Adrenal gland (tissue), 5 donors: ENCODE data around the gene SPRR1B.

Experiments used
- POLR2A ChIP-seq, 2 donors: fragments of 450-650 bp; IDR thresholded peaks; one replicate each; pipeline ENCODE4 v1.6.1; 2017; ENCODE audit warnings: antibody characterized with exemption in 2 of 2, mild to moderate bottlenecking in 2 of 2, moderate library complexity in 1 of 2
- TF ChIP-seq, protein P1 (sequence below), 6 experiments: fragments of 450-650 bp in 4 of 6; fragments of 200-600 bp in 2 of 6; sonication (generic) in 1 of 6; IDR thresholded peaks; 1 replicate in 5 of 6; 2 replicates in 1 of 6; pipeline versions ENCODE4 v1.5.1 to v1.8.0; 2016 to 2021; ENCODE audit warnings: antibody characterized with exemption in 6 of 6, mild to moderate bottlenecking in 2 of 6, moderate library complexity in 1 of 6
- donor health status: DM: no; HTN: no; CAD: no.

DNA sequence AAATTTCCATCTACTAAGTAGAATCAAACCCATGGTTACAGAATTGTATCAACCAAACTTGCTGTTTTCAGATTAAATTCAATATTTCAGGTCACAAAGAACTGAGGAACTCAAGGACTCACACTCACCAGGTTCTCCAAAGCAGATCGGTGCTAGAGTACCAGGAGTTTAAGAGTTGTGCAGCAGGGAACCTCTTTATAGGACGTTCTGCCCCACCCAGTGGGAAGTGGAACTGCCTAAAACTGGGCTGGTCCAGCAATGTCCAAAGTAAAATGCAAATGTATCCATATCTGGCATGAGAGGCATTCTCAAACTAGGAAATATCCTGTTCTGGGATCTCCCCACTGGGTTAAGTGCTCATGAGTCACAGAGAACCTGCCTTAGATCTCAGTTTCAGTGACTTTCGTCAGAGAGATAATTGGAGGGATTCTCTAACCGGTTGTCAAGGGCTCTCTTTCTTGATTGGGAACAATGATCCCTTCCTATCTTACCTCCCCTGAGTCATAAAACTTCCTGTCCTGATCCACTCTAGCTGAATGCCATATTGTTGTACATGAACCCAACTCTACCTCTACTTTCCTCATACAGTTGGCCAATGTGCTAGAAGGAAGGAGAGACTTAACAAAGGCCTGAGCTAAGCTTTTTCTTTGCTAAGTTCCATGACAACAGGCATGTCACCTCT lies 10.1 kb downstream of the SPRR1B start, which contains the start of gene SPRR2D:
- no peak for TF ChIP-seq POLR2A (IDR thresholded peaks at IDR 0.05)
- TF ChIP-seq, protein P1, sequence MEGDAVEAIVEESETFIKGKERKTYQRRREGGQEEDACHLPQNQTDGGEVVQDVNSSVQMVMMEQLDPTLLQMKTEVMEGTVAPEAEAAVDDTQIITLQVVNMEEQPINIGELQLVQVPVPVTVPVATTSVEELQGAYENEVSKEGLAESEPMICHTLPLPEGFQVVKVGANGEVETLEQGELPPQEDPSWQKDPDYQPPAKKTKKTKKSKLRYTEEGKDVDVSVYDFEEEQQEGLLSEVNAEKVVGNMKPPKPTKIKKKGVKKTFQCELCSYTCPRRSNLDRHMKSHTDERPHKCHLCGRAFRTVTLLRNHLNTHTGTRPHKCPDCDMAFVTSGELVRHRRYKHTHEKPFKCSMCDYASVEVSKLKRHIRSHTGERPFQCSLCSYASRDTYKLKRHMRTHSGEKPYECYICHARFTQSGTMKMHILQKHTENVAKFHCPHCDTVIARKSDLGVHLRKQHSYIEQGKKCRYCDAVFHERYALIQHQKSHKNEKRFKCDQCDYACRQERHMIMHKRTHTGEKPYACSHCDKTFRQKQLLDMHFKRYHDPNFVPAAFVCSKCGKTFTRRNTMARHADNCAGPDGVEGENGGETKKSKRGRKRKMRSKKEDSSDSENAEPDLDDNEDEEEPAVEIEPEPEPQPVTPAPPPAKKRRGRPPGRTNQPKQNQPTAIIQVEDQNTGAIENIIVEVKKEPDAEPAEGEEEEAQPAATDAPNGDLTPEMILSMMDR (IDR thresholded peaks at IDR 0.05), result no peak
